Fibroblast of pulmonary artery (primary cell): ENCODE data around the gene IQSEC1.

Experiments
- DNase-seq: peaks from one replicate; pipeline ENCODE4 v3.0.0-alpha.2; 2010; ENCODE audit warnings: low read depth
- H3K4me3 ChIP-seq: replicated peaks from 2 replicates; pipeline ENCODE4 v1.5.1; 2011; ENCODE audit warnings: low read depth, mild to moderate bottlenecking, control low read depth, low read length, moderate library complexity
- CTCF ChIP-seq: IDR thresholded peaks from 2 replicates; pipeline ENCODE4 v1.5.1; 2011; ENCODE audit warnings: mild to moderate bottlenecking, control low read depth, low read length, inconsistent platforms; ENCODE audit errors: missing control alignments

The IQSEC1 gene

GRCh38 chr3:12894629-12895028 lies 178.6 kb downstream of the IQSEC1 start:
- TF ChIP-seq CTCF: no peak
- DNase-seq: no peak
- H3K4me3 ChIP-seq: no peak overlapping the region

GRCh38 chr3:12893852-12894251 lies 179.4 kb downstream of the IQSEC1 start:
- no peak for DNase-seq
- TF ChIP-seq CTCF: no peak

GRCh38 chr3:12893247-12893646 lies 180.0 kb downstream of the IQSEC1 start:
- DNase-seq: no peak
- no peak overlapping the region for H3K4me3 ChIP-seq
- no peak for TF ChIP-seq CTCF

More at GRCh38 chr3:12893852-12894251, 179.4 kb downstream of the IQSEC1 start:
- no peak overlapping the region for H3K4me3 ChIP-seq

GRCh38 chr3:12892840-12893189 lies 180.4 kb downstream of the IQSEC1 start:
- TF ChIP-seq CTCF: no peak
- no peak for DNase-seq
- H3K4me3 ChIP-seq: no peak overlapping the region

GRCh38 chr3:12891985-12892839 lies 181.0 kb downstream of the IQSEC1 start:
- TF ChIP-seq CTCF: peak; percentile 87
- peak; percentile 76 for DNase-seq
- H3K4me3 ChIP-seq: no peak overlapping the region

- H3K4me3 ChIP-seq: no peak overlapping the region
- no peak for TF ChIP-seq CTCF
- DNase-seq: no peak
Observed at GRCh38 chr3:12891391-12891984, 181.7 kb downstream of the IQSEC1 start.
